DND-41 (cell line): ENCODE measurements around the gene TAS2R50.

ENCODE experiments used
- ATAC-seq: fragments of 200-7000 bp; cut with Tn5 transposase; 3 replicates; pipeline ENCODE4 v1.9.1; 2021; ENCODE audit warnings: low read depth; ENCODE audit not compliant: insufficient read depth
- DNase-seq: peaks from one replicate; pipeline ENCODE4 v3.0.0-alpha.2; 2020
- H2AFZ ChIP-seq: 2 replicates; pipeline ENCODE4 v1.6.0; 2012; ENCODE audit warnings: low read depth, low read length
- H3K27ac ChIP-seq: 2 replicates; pipeline ENCODE4 v1.5.1; 2012; ENCODE audit warnings: low read length, inconsistent platforms
- H3K27me3 ChIP-seq: fragments of 200-600 bp; sonication (generic); 2 replicates; pipeline ENCODE4 v1.6.0; 2012; ENCODE audit warnings: low read length, mild to moderate bottlenecking, inconsistent platforms; ENCODE audit not compliant: insufficient read depth, poor library complexity
- H3K36me3 ChIP-seq: 2 replicates; pipeline ENCODE4 v1.5.1; 2012; ENCODE audit warnings: low read length, inconsistent platforms; ENCODE audit not compliant: insufficient read depth
- H3K4me1 ChIP-seq: 2 replicates; pipeline ENCODE4 v1.5.1; 2012; ENCODE audit warnings: mild to moderate bottlenecking, low read length; ENCODE audit not compliant: insufficient read depth
- H3K4me2 ChIP-seq: 2 replicates; pipeline ENCODE4 v1.6.0; 2012; ENCODE audit warnings: mild to moderate bottlenecking, moderate library complexity, low read length, inconsistent platforms; ENCODE audit not compliant: insufficient read depth
- H3K4me3 ChIP-seq, 2 experiments: fragments of 200-600 bp in 1 of 2; shearing (Covaris generic) in 1 of 2; 2 replicates each; pipeline ENCODE4 v1.5.1; 2012 to 2016; ENCODE audit warnings: inconsistent platforms in 2 of 2, low read length in 2 of 2, mild to moderate bottlenecking in 2 of 2, low read depth in 1 of 2, moderate library complexity in 1 of 2
- H3K79me2 ChIP-seq: 2 replicates; pipeline ENCODE4 v1.6.0; 2012; ENCODE audit warnings: low read length, inconsistent platforms; ENCODE audit not compliant: insufficient read depth
- H3K9ac ChIP-seq: 2 replicates; pipeline ENCODE4 v1.6.0; 2012; ENCODE audit warnings: low read depth, mild to moderate bottlenecking, inconsistent platforms, low read length, moderate library complexity
- H3K9me3 ChIP-seq: 2 replicates; pipeline ENCODE4 v1.5.1; 2012; ENCODE audit warnings: low read length, moderate library complexity, mild to moderate bottlenecking, inconsistent platforms; ENCODE audit not compliant: insufficient read depth, severe bottlenecking
- H4K20me1 ChIP-seq: 2 replicates; pipeline ENCODE4 v1.6.0; 2012; ENCODE audit warnings: low read length; ENCODE audit not compliant: insufficient read depth
- CTCF ChIP-seq: IDR thresholded peaks from 2 replicates; pipeline ENCODE4 v1.5.1; 2012; ENCODE audit warnings: borderline replicate concordance, low read length, moderate library complexity, mild to moderate bottlenecking; ENCODE audit not compliant: poor library complexity, severe bottlenecking; ENCODE audit errors: extremely low read depth
- EZH2 ChIP-seq: IDR thresholded peaks from 3 replicates; pipeline ENCODE4 v1.6.1; 2012; ENCODE audit warnings: borderline replicate concordance, low read depth, mild to moderate bottlenecking, moderate library complexity, low read length, inconsistent platforms; ENCODE audit not compliant: severe bottlenecking

The TAS2R50 gene

GRCh38 chr12:10965476-10965875 lies 21.2 kb downstream of the TAS2R50 start:
- Histone ChIP-seq H3K4me3 (no peak overlapping the region), H3K27me3 (no peaks in the 10 kb centered on the region), H3K4me2 (no peak overlapping the region), H2AFZ (no peak overlapping the region), H3K27ac (no peak overlapping the region), H4K20me1 (peaks cover 20% of the 10 kb centered on the region), H3K36me3 (no peaks in the 10 kb centered on the region), H3K4me1 (peaks cover 13% of the 10 kb centered on the region), H3K9me3 (no peaks in the 10 kb centered on the region), H3K9ac (no peak overlapping the region), H3K79me2 (no peaks in the 10 kb centered on the region)
- TF ChIP-seq CTCF (no peak), EZH2 (no peak)
- no peak for DNase-seq
- no peak for ATAC-seq

- H3K9ac ChIP-seq: no peak overlapping the region
- no peak overlapping the region for H2AFZ ChIP-seq
- no peaks in the 10 kb centered on the region for H3K36me3 ChIP-seq
- peaks cover 20% of the 10 kb centered on the region for H3K4me1 ChIP-seq
- DNase-seq: peak; percentile 29
- no peak overlapping the region for H3K4me3 ChIP-seq
- no peak for TF ChIP-seq EZH2
- TF ChIP-seq CTCF: no peak
- no peak overlapping the region for H3K4me2 ChIP-seq
- H4K20me1 ChIP-seq: peaks cover 18% of the 10 kb centered on the region
- ATAC-seq: peak; percentile 91
- H3K27me3 ChIP-seq: no peaks in the 10 kb centered on the region
- H3K27ac ChIP-seq: no peak overlapping the region
- 0 out of 2 replicates have a peak, but pooled peaks cover 5% of the 10 kb centered on the region for H3K79me2 ChIP-seq
- H3K9me3 ChIP-seq: peaks cover 2% of the 10 kb centered on the region
Measured at GRCh38 chr12:10960211-10960610, 26.5 kb downstream of the TAS2R50 start.

- 0 out of 3 replicates have a peak, but pooled peaks have one; percentile 12 for ATAC-seq
- peaks cover 2% of the 10 kb centered on the region for H3K9me3 ChIP-seq
- H3K27me3 ChIP-seq: no peaks in the 10 kb centered on the region
- H4K20me1 ChIP-seq: peaks cover 18% of the 10 kb centered on the region
- no peak overlapping the region for H2AFZ ChIP-seq
- H3K4me1 ChIP-seq: peaks cover 20% of the 10 kb centered on the region
- DNase-seq: no peak
- no peaks in the 10 kb centered on the region for H3K36me3 ChIP-seq
- no peak overlapping the region for H3K4me2 ChIP-seq
- H3K27ac ChIP-seq: no peak overlapping the region
- no peak for TF ChIP-seq CTCF
- TF ChIP-seq EZH2: no peak
- peaks cover 7% of the 10 kb centered on the region; the same call in 1 of the 2 replicates for H3K79me2 ChIP-seq
- no peak overlapping the region for H3K9ac ChIP-seq
- H3K4me3 ChIP-seq: no peak overlapping the region
Measured at GRCh38 chr12:10959804-10960203, 26.9 kb downstream of the TAS2R50 start.

GRCh38 chr12:10957741-10958140 lies 29.0 kb downstream of the TAS2R50 start:
- TF ChIP-seq CTCF (no peak), EZH2 (no peak)
- Histone ChIP-seq H3K27me3 (no peaks in the 10 kb centered on the region), H3K79me2 (peaks cover 10% of the 10 kb centered on the region; the same call in 1 of the 2 replicates), H3K4me2 (no peak overlapping the region), H3K4me3 (no peak overlapping the region), H2AFZ (no peak overlapping the region), H3K9me3 (peaks cover 2% of the 10 kb centered on the region), H3K4me1 (peaks cover 20% of the 10 kb centered on the region), H3K9ac (no peak overlapping the region), H4K20me1 (peaks cover 18% of the 10 kb centered on the region), H3K36me3 (no peaks in the 10 kb centered on the region), H3K27ac (no peak overlapping the region)
- ATAC-seq: no peak
- no peak for DNase-seq
